Neural progenitor cell (in vitro differentiated cells): ENCODE results near the gene TFF2. TPM values are rescaled to one million over a fixed set of nuclear protein-coding genes. Genes with fewer than 3 reads are reported as not detected.

Experiments
- DNase-seq: peaks from one replicate; pipeline ENCODE4 v3.0.0-alpha.2; 2016; ENCODE audit warnings: low spot score
- H2AFZ ChIP-seq: fragments of 200-600 bp; sonication (generic); replicated peaks from 2 replicates; pipeline ENCODE4 v1.6.1; 2016; ENCODE audit warnings: antibody characterized with exemption
- H3F3A ChIP-seq: fragments of 200-600 bp; sonication (generic); 2 replicates; pipeline ENCODE4 v1.6.1; 2016; ENCODE audit warnings: antibody characterized with exemption, low read depth
- H3K27ac ChIP-seq: fragments of 200-600 bp; sonication (generic); 2 replicates; pipeline ENCODE4 v1.5.1; 2016; ENCODE audit warnings: mild to moderate bottlenecking
- H3K27me3 ChIP-seq: fragments of 200-600 bp; sonication (generic); 2 replicates; pipeline ENCODE4 v1.6.1; 2016; ENCODE audit warnings: mild to moderate bottlenecking, moderate library complexity
- H3K36me3 ChIP-seq: fragments of 200-600 bp; sonication (generic); 2 replicates; pipeline ENCODE4 v1.5.1; 2016
- H3K4me1 ChIP-seq: fragments of 200-600 bp; sonication (generic); 2 replicates; pipeline ENCODE4 v1.6.1; 2016; ENCODE audit warnings: mixed run types
- H3K4me2 ChIP-seq: fragments of 200-600 bp; sonication (generic); 2 replicates; pipeline ENCODE4 v1.6.1; 2016
- H3K4me3 ChIP-seq: fragments of 200-600 bp; sonication (generic); 2 replicates; pipeline ENCODE4 v1.5.1; 2016
- H3K79me2 ChIP-seq: fragments of 200-600 bp; sonication (generic); 2 replicates; pipeline ENCODE4 v1.6.1; 2016; ENCODE audit warnings: low read depth
- H3K9ac ChIP-seq: fragments of 200-600 bp; sonication (generic); 2 replicates; pipeline ENCODE4 v1.6.1; 2016
- H3K9me3 ChIP-seq: fragments of 200-600 bp; sonication (generic); 2 replicates; pipeline ENCODE4 v1.5.1; 2016; ENCODE audit warnings: low read depth
- H4K20me1 ChIP-seq: fragments of 200-600 bp; sonication (generic); 2 replicates; pipeline ENCODE4 v1.6.1; 2016; ENCODE audit warnings: low read depth
- H3K27ac Mint-ChIP-seq: 3 replicates; pipeline ENCODE4 v1.8.0; 2021; ENCODE audit warnings: mixed read lengths
- H3K27me3 Mint-ChIP-seq: 2 replicates; pipeline ENCODE4 v1.8.0; 2022; ENCODE audit warnings: low read depth, mild to moderate bottlenecking, inconsistent platforms, moderate library complexity, mixed read lengths; ENCODE audit not compliant: insufficient read depth
- H3K36me3 Mint-ChIP-seq: 3 replicates; pipeline ENCODE4 v1.8.0; 2021; ENCODE audit warnings: mixed read lengths
- H3K4me1 Mint-ChIP-seq: 3 replicates; pipeline ENCODE4 v1.8.0; 2021; ENCODE audit warnings: mixed read lengths
- H3K4me3 Mint-ChIP-seq: 3 replicates; pipeline ENCODE4 v1.8.0; 2021; ENCODE audit warnings: mild to moderate bottlenecking, moderate library complexity, mixed read lengths
- H3K9me3 Mint-ChIP-seq: 3 replicates; pipeline ENCODE4 v1.8.0; 2020; ENCODE audit warnings: mixed read lengths
- EZH2 ChIP-seq: fragments of 200-600 bp; sonication (generic); IDR thresholded peaks from 2 replicates; pipeline ENCODE4 v1.6.1; 2017; ENCODE audit warnings: antibody characterized with exemption, mild to moderate bottlenecking, moderate library complexity
- EZH2phosphoT487 ChIP-seq: fragments of 200-600 bp; sonication (generic); IDR thresholded peaks from 2 replicates; pipeline ENCODE4 v1.6.1; 2017; ENCODE audit warnings: antibody characterized with exemption
- total RNA-seq: library from RNA; depleted of rRNA; stranded (reverse); fragments of >200 nt; gene quantifications from 2 replicates; pipeline ENCODE4 v1.2.3, GENCODE V29; 2015; ENCODE audit warnings: low replicate concordance
- TF ChIP-seq, protein P1 (sequence below): fragments of 200-600 bp; sonication (generic); IDR thresholded peaks from 2 replicates; pipeline ENCODE4 v1.5.1; 2017; ENCODE audit warnings: antibody characterized with exemption, mild to moderate bottlenecking

The TFF2 gene
- total RNA-seq, 1 donor from 2014 or later = not detected

DNA sequence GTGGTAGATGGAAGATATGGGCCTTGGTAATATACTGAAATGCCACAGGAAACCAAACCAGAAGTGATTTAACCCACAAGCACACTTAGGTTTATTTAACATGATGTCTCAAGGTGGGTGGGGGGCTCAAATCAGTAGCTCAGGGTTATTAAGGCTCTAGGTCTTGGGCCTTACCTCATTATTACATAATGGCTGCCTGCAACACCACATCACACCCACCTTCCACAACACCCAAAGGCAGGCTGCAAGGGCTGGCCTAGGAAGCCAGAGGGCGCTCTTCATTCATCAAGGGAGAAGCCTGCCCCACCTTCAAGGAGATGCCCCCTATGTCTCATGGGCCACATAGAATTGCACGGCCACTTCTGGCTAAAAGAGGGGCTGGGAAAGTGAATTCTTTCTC, 9.5 kb upstream of the TFF2 start:
- Histone ChIP-seq H3K4me3 (no peak overlapping the region), H3K4me2 (no peak overlapping the region), H3K9ac (no peak overlapping the region), H3K27ac (no peak overlapping the region), H2AFZ (no peak overlapping the region), H3K27me3 (no peaks in the 10 kb centered on the region), H4K20me1 (no peaks in the 10 kb centered on the region), H3F3A (no peaks in the 10 kb centered on the region), H3K79me2 (no peaks in the 10 kb centered on the region), H3K4me1 (no peaks in the 10 kb centered on the region), H3K36me3 (no peaks in the 10 kb centered on the region), H3K9me3 (no peaks in the 10 kb centered on the region)
- no peak for DNase-seq
- peaks cover 21% of the 10 kb centered on the region for H3K4me1 Mint-ChIP-seq
- H3K27me3 Mint-ChIP-seq = peaks cover 14% of the 10 kb centered on the region
- peaks cover 6% of the 10 kb centered on the region for H3K9me3 Mint-ChIP-seq
- H3K4me3 Mint-ChIP-seq = no peak overlapping the region
- H3K36me3 Mint-ChIP-seq = no peaks in the 10 kb centered on the region
- TF ChIP-seq EZH2 (no peak), EZH2phosphoT487 (no peak)
- TF ChIP-seq, protein P1, sequence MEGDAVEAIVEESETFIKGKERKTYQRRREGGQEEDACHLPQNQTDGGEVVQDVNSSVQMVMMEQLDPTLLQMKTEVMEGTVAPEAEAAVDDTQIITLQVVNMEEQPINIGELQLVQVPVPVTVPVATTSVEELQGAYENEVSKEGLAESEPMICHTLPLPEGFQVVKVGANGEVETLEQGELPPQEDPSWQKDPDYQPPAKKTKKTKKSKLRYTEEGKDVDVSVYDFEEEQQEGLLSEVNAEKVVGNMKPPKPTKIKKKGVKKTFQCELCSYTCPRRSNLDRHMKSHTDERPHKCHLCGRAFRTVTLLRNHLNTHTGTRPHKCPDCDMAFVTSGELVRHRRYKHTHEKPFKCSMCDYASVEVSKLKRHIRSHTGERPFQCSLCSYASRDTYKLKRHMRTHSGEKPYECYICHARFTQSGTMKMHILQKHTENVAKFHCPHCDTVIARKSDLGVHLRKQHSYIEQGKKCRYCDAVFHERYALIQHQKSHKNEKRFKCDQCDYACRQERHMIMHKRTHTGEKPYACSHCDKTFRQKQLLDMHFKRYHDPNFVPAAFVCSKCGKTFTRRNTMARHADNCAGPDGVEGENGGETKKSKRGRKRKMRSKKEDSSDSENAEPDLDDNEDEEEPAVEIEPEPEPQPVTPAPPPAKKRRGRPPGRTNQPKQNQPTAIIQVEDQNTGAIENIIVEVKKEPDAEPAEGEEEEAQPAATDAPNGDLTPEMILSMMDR = no peak
- no peak overlapping the region for H3K27ac Mint-ChIP-seq

GRCh38 chr21:42358937-42359336, 8.1 kb upstream of the TFF2 start:
- H3K27me3 ChIP-seq = no peaks in the 10 kb centered on the region
- no peak for TF ChIP-seq EZH2phosphoT487
- TF ChIP-seq, protein P1 = no peak
- no peak for TF ChIP-seq EZH2
- H3K27ac ChIP-seq = no peak overlapping the region
- Mint-ChIP-seq H3K27me3 (peaks cover 10% of the 10 kb centered on the region), H3K27ac (no peak overlapping the region), H3K4me1 (peaks cover 19% of the 10 kb centered on the region), H3K36me3 (no peaks in the 10 kb centered on the region), H3K9me3 (peaks cover 10% of the 10 kb centered on the region), H3K4me3 (no peak overlapping the region)
- no peak for DNase-seq
- no peaks in the 10 kb centered on the region for H3K79me2 ChIP-seq
- no peaks in the 10 kb centered on the region for H3F3A ChIP-seq
- no peak overlapping the region for H3K4me2 ChIP-seq
- H3K9me3 ChIP-seq = peaks cover 4% of the 10 kb centered on the region
- H3K4me1 ChIP-seq = no peaks in the 10 kb centered on the region
- no peak overlapping the region for H2AFZ ChIP-seq
- H3K4me3 ChIP-seq = no peak overlapping the region
- H3K36me3 ChIP-seq = no peaks in the 10 kb centered on the region
- no peaks in the 10 kb centered on the region for H4K20me1 ChIP-seq
- no peak overlapping the region for H3K9ac ChIP-seq

- Mint-ChIP-seq H3K36me3 (no peaks in the 10 kb centered on the region), H3K27ac (no peak overlapping the region), H3K4me3 (no peak overlapping the region), H3K9me3 (peaks cover 10% of the 10 kb centered on the region), H3K4me1 (peaks cover 23% of the 10 kb centered on the region), H3K27me3 (peaks cover 10% of the 10 kb centered on the region)
- H3K36me3 ChIP-seq = no peaks in the 10 kb centered on the region
- no peaks in the 10 kb centered on the region for H3K4me1 ChIP-seq
- H3K9me3 ChIP-seq = peaks cover 4% of the 10 kb centered on the region
- TF ChIP-seq, protein P1 = no peak
- TF ChIP-seq EZH2 = no peak
- no peak for TF ChIP-seq EZH2phosphoT487
- H3K27ac ChIP-seq = no peak overlapping the region
- no peak overlapping the region for H3K4me2 ChIP-seq
- no peak overlapping the region for H3K9ac ChIP-seq
- no peaks in the 10 kb centered on the region for H3K27me3 ChIP-seq
- H3K79me2 ChIP-seq = no peaks in the 10 kb centered on the region
- H2AFZ ChIP-seq = no peak overlapping the region
- DNase-seq = no peak
- no peak overlapping the region for H3K4me3 ChIP-seq
- no peaks in the 10 kb centered on the region for H3F3A ChIP-seq
- no peaks in the 10 kb centered on the region for H4K20me1 ChIP-seq
These were observed 7.5 kb upstream of the TFF2 start for GRCh38 chr21:42358261-42358660.
